K562 (cell line): ENCODE data around the gene MRPL37. TPM values are rescaled to one million over a fixed set of nuclear protein-coding genes. Genes with fewer than 3 reads are reported as not detected.
"Not testable (repeated sequence)": the region's sequence is repeated elsewhere in the genome, so short reads cannot be mapped to it uniquely, and the experiment has no call there.

Source experiments
- ATAC-seq: fragments of 200-7000 bp; cut with Tn5 transposase; 3 replicates; pipeline ENCODE4 v1.9.1; 2020; ENCODE audit warnings: moderate library complexity
- BruUV-seq: library from RNA; stranded (reverse); fragments of 400-500 nt; replicated peaks from 2 replicates; lab custom pipeline; 2021; lab: Mats Ljungman, UMichigan
- CTCF ChIA-PET: fragments of 300-600 bp; formaldehyde crosslinking; extraction: SDS; loops from one replicate; lab custom pipeline; 2021; ENCODE audit warnings: low intra/inter-chr PET ratio; lab: Yijun Ruan, JAX
- POLR2A ChIA-PET: fragments of 300-600, 350-650 bp; sonication (Branson Sonifier 250); formaldehyde crosslinking; extraction: SDS; loops from one replicate; lab custom pipeline; 2021; ENCODE audit warnings: antibody characterized with exemption, inconsistent platforms; lab: Yijun Ruan, JAX
- DNase-seq, 4 experiments: peaks; one replicate each; pipeline versions ENCODE4 v3.0.0 to v3.0.0-alpha.2; 2011 to 2018; ENCODE audit warnings: low spot score in 3 of 4, mixed read lengths in 3 of 4; ENCODE audit errors: extremely low read depth in 1 of 4
- FAIRE-seq: peaks from 2 replicates; lab custom pipeline; 2011; peaks lifted over from hg19 to GRCh38; lab: Jason Lieb, UNC
- H2AFZ ChIP-seq: 2 replicates; pipeline ENCODE4 v1.6.0; 2011; ENCODE audit warnings: low read depth, low read length, control low read depth, inconsistent platforms
- H3K27ac ChIP-seq: fragments of 200-600 bp; 3 replicates; pipeline ENCODE4 v1.8.0; 2011; ENCODE audit warnings: low read depth, mild to moderate bottlenecking, control low read depth, inconsistent platforms, low read length, moderate library complexity, mixed read lengths; ENCODE audit errors: extremely low read depth
- H3K27me3 ChIP-seq, 2 experiments: fragments of 300-600 bp in 1 of 2; 2 replicates in 1 of 2; 3 replicates in 1 of 2; pipeline versions ENCODE4 v1.6.0 to v1.8.0; 2011; ENCODE audit warnings: inconsistent platforms in 2 of 2, low read length in 2 of 2, mild to moderate bottlenecking in 1 of 2, mixed read lengths in 1 of 2, moderate library complexity in 1 of 2; ENCODE audit not compliant: control insufficient read depth in 2 of 2, insufficient read depth in 2 of 2
- H3K36me3 ChIP-seq: fragments of 300-600 bp; 3 replicates; pipeline ENCODE4 v1.8.0; 2011; ENCODE audit warnings: mild to moderate bottlenecking, low read length, inconsistent platforms; ENCODE audit not compliant: control insufficient read depth, insufficient read depth
- H3K4me1 ChIP-seq, 2 experiments: fragments of 200-600 bp in 1 of 2; replicated peaks in 1 of 2; 2 replicates in 1 of 2; 3 replicates in 1 of 2; pipeline versions ENCODE4 v1.5.1 to v1.8.0; 2011; ENCODE audit warnings: inconsistent platforms in 2 of 2, low read length in 2 of 2, mild to moderate bottlenecking in 1 of 2, mixed read lengths in 1 of 2, moderate library complexity in 1 of 2; ENCODE audit not compliant: control insufficient read depth in 2 of 2, insufficient read depth in 2 of 2
- H3K4me2 ChIP-seq: 2 replicates; pipeline ENCODE4 v1.6.1; 2011; ENCODE audit warnings: low read length, control low read depth, inconsistent platforms, mixed read lengths; ENCODE audit not compliant: insufficient read depth
- H3K4me3 ChIP-seq: fragments of 200-600 bp; sonication (generic), shearing (Covaris generic); 2 replicates; pipeline ENCODE4 v1.5.1; 2016; ENCODE audit warnings: control low read depth, inconsistent platforms
- H3K79me2 ChIP-seq: fragments of 200-600 bp; 3 replicates; pipeline ENCODE4 v1.8.0; 2011; ENCODE audit warnings: low read length, inconsistent platforms; ENCODE audit not compliant: control insufficient read depth, insufficient read depth
- H3K9ac ChIP-seq, 2 experiments: 2 replicates each; pipeline versions ENCODE4 v1.6.0 to v1.6.1; 2011; ENCODE audit warnings: low read depth in 2 of 2, low read length in 2 of 2, control low read depth in 1 of 2, inconsistent platforms in 1 of 2, mild to moderate bottlenecking in 1 of 2, mixed read lengths in 1 of 2; ENCODE audit not compliant: insufficient read depth in 1 of 2
- H3K9me1 ChIP-seq: one replicate; pipeline ENCODE4 v1.6.0; 2011; ENCODE audit warnings: inconsistent platforms, mild to moderate bottlenecking, low read length, moderate library complexity; ENCODE audit not compliant: control insufficient read depth, insufficient read depth
- H3K9me3 ChIP-seq: replicated peaks from 2 replicates; pipeline ENCODE4 v1.5.1; 2011; ENCODE audit warnings: low read depth, low read length, inconsistent platforms; ENCODE audit not compliant: control insufficient read depth, insufficient read depth
- H4K20me1 ChIP-seq: replicated peaks from 2 replicates; pipeline ENCODE4 v1.6.1; 2011; ENCODE audit warnings: low read length, inconsistent platforms, mixed read lengths; ENCODE audit not compliant: control insufficient read depth, insufficient read depth
- ZNF609 ChIP-seq: sonication (generic); formaldehyde crosslinking; IDR thresholded peaks from 2 replicates; pipeline ENCODE4 v1.8.1; 2023; ENCODE audit warnings: missing genetic modification reagents, mild to moderate bottlenecking, borderline replicate concordance
- WGBS: fragments of 100-300 bp; shearing (Covaris generic); methylation state at CpG from one replicate; pipeline ENCODE4 v1.1.6; 2016; ENCODE audit warnings: low coverage, mixed read lengths; ENCODE audit not compliant: insufficient coverage; ENCODE audit errors: missing lambda C conversion rate; 5-methylcytosine and 5-hydroxymethylcytosine counted together
- in situ Hi-C: fragments of 300-500 bp; cut with MboI; formaldehyde crosslinking; loops from 4 replicates; pipeline ENCODE4 v1.15.0; 2018; ENCODE audit warnings: inconsistent platforms, mixed read lengths
- intact Hi-C: fragments of 100-400 bp; cut with micrococcal nuclease; formaldehyde crosslinking; loops from 2 replicates; pipeline ENCODE4 v1.14.2; 2022
- polyA plus RNA-seq, 8 experiments: library from polyadenylated mRNA; depleted of rRNA in 4 of 8; stranded (reverse) in 5 of 8; unstranded in 3 of 8; fragments of >200 nt; fragmentation: Nextera tagmentation in 2 of 8; fragmentation: Illumina TruSeq in 1 of 8; extraction: Ambion mirVana in 2 of 8; extraction: Trizol in 1 of 8; gene quantifications; 2 replicates each; pipeline versions ENCODE4 v1.2.1 to v1.2.3, GENCODE V29; 2011 to 2014; ENCODE audit warnings: inconsistent platforms in 1 of 8, missing spikeins in 1 of 8
- total RNA-seq, 7 experiments: library from RNA; depleted of rRNA in 6 of 7; stranded (reverse); fragments of >200 nt in 6 of 7; fragmentation: Illumina TruSeq in 2 of 7; extraction: Trizol in 2 of 7; gene quantifications; 2 replicates each; pipeline versions ENCODE4 v1.2.1 to v1.2.3, GENCODE V29; 2011 to 2021; ENCODE audit warnings: low replicate concordance in 1 of 7

The MRPL37 gene
- total and polyA plus RNA-seq, 9 of the 15 experiments (the other 6 are each of a cell fraction or from before 2014, with no cell fraction given) = 52.2 to 303 (median 180) TPM

GRCh38 chr1:54230507-54231339 lies 30.8 kb downstream of the MRPL37 start (continued):
- no peak for TF ChIP-seq ZNF609 (CRISPR knock-in tag)

- H3K27ac ChIP-seq, H2AFZ ChIP-seq, intact Hi-C loops, H3K79me2 ChIP-seq, POLR2A ChIA-PET, in situ Hi-C loops, H3K9me1 ChIP-seq, H3K9ac ChIP-seq, DNase-seq, H3K4me3 ChIP-seq, H3K27me3 ChIP-seq, CTCF ChIA-PET, H3K9me3 ChIP-seq, ATAC-seq, FAIRE-seq, H3K4me2 ChIP-seq, BruUV-seq: not testable (repeated sequence)
- WGBS = 98% methylated on average over 10 of the region's 33 CpGs
- peaks cover 11% of the 10 kb centered on the region for H4K20me1 ChIP-seq
- peaks cover 46% of the 10 kb centered on the region for H3K36me3 ChIP-seq
- H3K4me1 ChIP-seq = peaks cover 19 to 27% of the 10 kb centered on the region in 2 experiments
Observed at GRCh38 chr1:54233196-54233595, 33.2 kb downstream of the MRPL37 start.
